H9 (cell line): ENCODE measurements around the gene TECTA. TPM values are rescaled to one million over a fixed set of nuclear protein-coding genes. Genes with fewer than 3 reads are reported as not detected.
A peak's percentile ranks its signal among the peaks of the same experiment; 100 is the strongest.

Experiments used
- DNase-seq: peaks from one replicate; pipeline ENCODE4 v3.0.0-alpha.2; 2017
- H2AFZ ChIP-seq: one replicate; pipeline ENCODE4 v1.6.1; 2013; ENCODE audit warnings: mild to moderate bottlenecking, low read length, control low read depth, moderate library complexity
- H2AK5ac ChIP-seq: 2 replicates; pipeline ENCODE4 v1.6.1; 2013; ENCODE audit warnings: low read length, control low read depth, mixed read lengths; ENCODE audit not compliant: insufficient read length
- H2BK120ac ChIP-seq: one replicate; pipeline ENCODE4 v1.6.1; 2013; ENCODE audit warnings: low read depth, mild to moderate bottlenecking, low read length, control low read depth, inconsistent platforms; ENCODE audit not compliant: poor library complexity, severe bottlenecking
- H2BK12ac ChIP-seq: 2 replicates; pipeline ENCODE4 v1.6.1; 2013; ENCODE audit warnings: low read length, control low read depth, mixed read lengths, low read depth; ENCODE audit not compliant: insufficient read length
- H2BK15ac ChIP-seq: 2 replicates; pipeline ENCODE4 v1.6.1; 2013; ENCODE audit warnings: low read depth, low read length, control low read depth
- H2BK20ac ChIP-seq: one replicate; pipeline ENCODE4 v1.6.1; 2013; ENCODE audit warnings: low read depth, mild to moderate bottlenecking, low read length, control low read depth, inconsistent platforms; ENCODE audit not compliant: poor library complexity, severe bottlenecking
- H2BK5ac ChIP-seq: 2 replicates; pipeline ENCODE4 v1.6.1; 2013; ENCODE audit warnings: low read length, control low read depth, mixed read lengths; ENCODE audit not compliant: insufficient read length
- H3K14ac ChIP-seq: 2 replicates; pipeline ENCODE4 v1.6.1; 2013; ENCODE audit warnings: low read length, control low read depth; ENCODE audit not compliant: insufficient read depth
- H3K18ac ChIP-seq: 2 replicates; pipeline ENCODE4 v1.6.1; 2013; ENCODE audit warnings: low read depth, mild to moderate bottlenecking, mixed read lengths, low read length, control low read depth; ENCODE audit not compliant: insufficient read length
- H3K23ac ChIP-seq: 2 replicates; pipeline ENCODE4 v1.6.1; 2013; ENCODE audit warnings: low read length, control low read depth, mixed read lengths, low read depth; ENCODE audit not compliant: insufficient read length
- H3K23me2 ChIP-seq: 2 replicates; pipeline ENCODE4 v1.6.1; 2013; ENCODE audit warnings: low read depth, mild to moderate bottlenecking, mixed read lengths, low read length, control low read depth; ENCODE audit not compliant: insufficient read length, poor library complexity, severe bottlenecking
- H3K27ac ChIP-seq: 2 replicates; pipeline ENCODE4 v1.5.1; 2013; ENCODE audit warnings: low read length, control low read depth, mixed read lengths, low read depth; ENCODE audit not compliant: insufficient read length
- H3K27me3 ChIP-seq: 2 replicates; pipeline ENCODE4 v1.6.1; 2013; ENCODE audit warnings: low read length, control low read depth, inconsistent platforms; ENCODE audit not compliant: insufficient read depth
- H3K4ac ChIP-seq: 2 replicates; pipeline ENCODE4 v1.6.1; 2013; ENCODE audit warnings: low read depth, mild to moderate bottlenecking, control low read depth, inconsistent platforms, low read length, moderate library complexity
- H3K4me1 ChIP-seq: 2 replicates; pipeline ENCODE4 v1.6.1; 2013; ENCODE audit warnings: low read length, control low read depth, inconsistent platforms; ENCODE audit not compliant: insufficient read depth
- H3K4me2 ChIP-seq: 2 replicates; pipeline ENCODE4 v1.6.1; 2013; ENCODE audit warnings: low read length, control low read depth, mixed read lengths; ENCODE audit not compliant: insufficient read length, insufficient read depth
- H3K56ac ChIP-seq: 2 replicates; pipeline ENCODE4 v1.6.1; 2013; ENCODE audit warnings: low read depth, mild to moderate bottlenecking, mixed read lengths, low read length, control low read depth; ENCODE audit not compliant: insufficient read length
- H3K79me1 ChIP-seq: 2 replicates; pipeline ENCODE4 v1.6.1; 2013; ENCODE audit warnings: low read depth, mild to moderate bottlenecking, moderate library complexity, low read length, control low read depth, inconsistent platforms; ENCODE audit not compliant: insufficient read depth, poor library complexity, severe bottlenecking
- H3K79me2 ChIP-seq: 2 replicates; pipeline ENCODE4 v1.6.1; 2013; ENCODE audit warnings: low read length, control low read depth, inconsistent platforms; ENCODE audit not compliant: insufficient read depth
- H3K9ac ChIP-seq: 2 replicates; pipeline ENCODE4 v1.6.1; 2013; ENCODE audit warnings: low read length, control low read depth, mixed read lengths; ENCODE audit not compliant: insufficient read length; ENCODE audit errors: extremely low read depth
- H3K9me3 ChIP-seq: one replicate; pipeline ENCODE4 v1.6.1; 2013; ENCODE audit warnings: low read depth, low read length, inconsistent platforms; ENCODE audit not compliant: control insufficient read depth
- H3T11ph ChIP-seq: one replicate; pipeline ENCODE4 v1.6.1; 2013; ENCODE audit warnings: mild to moderate bottlenecking, low read length, control low read depth, inconsistent platforms
- H4K20me1 ChIP-seq: one replicate; pipeline ENCODE4 v1.6.1; 2013; ENCODE audit not compliant: control insufficient read depth, insufficient read length, insufficient read depth
- H4K5ac ChIP-seq: 2 replicates; pipeline ENCODE4 v1.6.1; 2013; ENCODE audit warnings: low read depth, mild to moderate bottlenecking, mixed read lengths, low read length, control low read depth; ENCODE audit not compliant: insufficient read length
- H4K8ac ChIP-seq: replicated peaks from 2 replicates; pipeline ENCODE4 v1.6.1; 2013; ENCODE audit warnings: low read length, control low read depth, mixed read lengths, low read depth; ENCODE audit not compliant: insufficient read length
- H4K91ac ChIP-seq: 2 replicates; pipeline ENCODE4 v1.6.1; 2013; ENCODE audit warnings: low read depth, mild to moderate bottlenecking, moderate library complexity, mixed read lengths, low read length, control low read depth; ENCODE audit not compliant: insufficient read length
- H3K27ac Mint-ChIP-seq, 3 experiments: 2 replicates in 2 of 3; 3 replicates in 1 of 3; pipeline ENCODE4 v1.8.0; 2020 to 2021; ENCODE audit warnings: mixed read lengths in 3 of 3, mild to moderate bottlenecking in 1 of 3, moderate library complexity in 1 of 3
- H3K27me3 Mint-ChIP-seq: 2 replicates; pipeline ENCODE4 v1.8.0; 2021; ENCODE audit warnings: low read depth, mild to moderate bottlenecking, moderate library complexity, mixed read lengths
- H3K36me3 Mint-ChIP-seq, 3 experiments: 2 replicates in 2 of 3; 3 replicates in 1 of 3; pipeline ENCODE4 v1.8.0; 2020 to 2021; ENCODE audit warnings: low read depth in 3 of 3, mixed read lengths in 3 of 3; ENCODE audit not compliant: insufficient read depth in 1 of 3
- H3K4me1 Mint-ChIP-seq, 2 experiments: 2 replicates each; pipeline ENCODE4 v1.8.0; 2020; ENCODE audit warnings: mixed read lengths in 2 of 2
- H3K4me3 Mint-ChIP-seq, 2 experiments: 2 replicates in 1 of 2; 3 replicates in 1 of 2; pipeline ENCODE4 v1.8.0; 2020 to 2021; ENCODE audit warnings: mild to moderate bottlenecking in 2 of 2, mixed read lengths in 2 of 2, moderate library complexity in 1 of 2
- H3K9me3 Mint-ChIP-seq, 2 experiments: 2 replicates in 1 of 2; 3 replicates in 1 of 2; pipeline ENCODE4 v1.8.0; 2020; ENCODE audit warnings: mild to moderate bottlenecking in 2 of 2, mixed read lengths in 2 of 2, moderate library complexity in 1 of 2
- CTCF ChIP-seq: fragments of 200-600 bp; sonication (generic); conservative IDR thresholded peaks from 3 replicates; pipeline ENCODE4 v1.8.0; 2021; ENCODE audit warnings: antibody characterized with exemption, mild to moderate bottlenecking
- WGBS: extraction: QIAGEN DNeasy Blood & Tissue Kit; methylation state at CpG from one replicate; pipeline ENCODE4 v1.1.7; 2013; ENCODE audit warnings: missing lambda C conversion rate, low lambda C conversion rate, mixed read lengths; ENCODE audit not compliant: insufficient read length; ENCODE audit errors: extremely low coverage; 5-methylcytosine and 5-hydroxymethylcytosine counted together
- total RNA-seq: library from RNA; stranded (reverse); gene quantifications from 2 replicates; pipeline ENCODE4 v1.2.1, GENCODE V29; 2021

Gene TECTA
- total RNA-seq, 1 experiment from 2014 or later = 0.66 TPM

DNA sequence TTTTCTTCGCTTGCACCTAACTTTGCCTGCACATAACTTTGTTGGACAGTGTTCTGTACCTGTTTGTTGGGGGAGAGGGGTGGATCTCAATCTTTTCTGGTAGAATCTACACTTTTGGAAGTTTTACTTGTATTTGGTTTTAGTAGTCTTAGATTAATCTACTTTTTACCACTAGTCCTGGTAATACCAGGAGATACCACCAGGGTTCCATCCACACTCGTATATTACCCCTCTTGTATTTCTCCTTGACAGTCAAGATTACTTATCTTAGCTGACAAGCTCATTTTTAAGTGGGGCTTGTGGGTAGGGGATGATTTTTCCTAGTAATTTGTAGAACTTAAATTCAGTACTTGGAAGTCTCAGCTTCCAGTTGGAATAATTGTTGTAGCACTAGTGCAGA is 37.3 kb upstream of the TECTA start:
- Histone ChIP-seq H2AFZ (no peak overlapping the region), H4K91ac (no peak overlapping the region), H4K20me1 (no peaks in the 10 kb centered on the region), H3K4me1 (no peaks in the 10 kb centered on the region), H2BK5ac (no peak overlapping the region), H3K27me3 (no peaks in the 10 kb centered on the region), H2BK120ac (no peak overlapping the region), H3K27ac (no peak overlapping the region), H3T11ph (no peak overlapping the region), H3K23me2 (no peaks in the 10 kb centered on the region), H4K5ac (no peak overlapping the region), H3K56ac (no peak overlapping the region), H2BK20ac (no peak overlapping the region), H3K4ac (no peak overlapping the region), H2BK12ac (no peak overlapping the region), H2AK5ac (no peak overlapping the region), H3K79me1 (no peaks in the 10 kb centered on the region), H2BK15ac (no peak overlapping the region), H4K8ac (no peak overlapping the region), H3K4me2 (no peak overlapping the region), H3K23ac (no peak overlapping the region), H3K79me2 (no peaks in the 10 kb centered on the region), H3K18ac (no peak overlapping the region), H3K9me3 (no peaks in the 10 kb centered on the region), H3K9ac (no peak overlapping the region), H3K14ac (no peak overlapping the region)
- WGBS = no CpG with 5 or more reads among the region's 2 CpGs
- Mint-ChIP-seq H3K27me3 (no peaks in the 10 kb centered on the region), H3K27ac (no peak overlapping the region), H3K4me3 (no peak overlapping the region), H3K36me3 (peaks cover 15 to 31% (median 26%) of the 10 kb centered on the region in 3 experiments), H3K4me1 (no peaks in the 10 kb centered on the region), H3K9me3 (no peaks in the 10 kb centered on the region)
- TF ChIP-seq CTCF = peak; percentile 69
- no peak for DNase-seq
